PC-9 (cell line): ENCODE data around the gene IQSEC1.

ENCODE experiments used
- EZH2 ChIP-seq: fragments of 200-600 bp; sonication (generic); IDR thresholded peaks from 2 replicates; pipeline ENCODE4 v1.8.0; 2017; ENCODE audit warnings: antibody characterized with exemption, low read depth
- TF ChIP-seq, protein P1 (sequence below): fragments of 200-600 bp; sonication (generic); conservative IDR thresholded peaks from 2 replicates; pipeline ENCODE4 v1.6.1; 2017; ENCODE audit warnings: mixed run types, antibody characterized with exemption, mild to moderate bottlenecking, moderate library complexity

DNA sequence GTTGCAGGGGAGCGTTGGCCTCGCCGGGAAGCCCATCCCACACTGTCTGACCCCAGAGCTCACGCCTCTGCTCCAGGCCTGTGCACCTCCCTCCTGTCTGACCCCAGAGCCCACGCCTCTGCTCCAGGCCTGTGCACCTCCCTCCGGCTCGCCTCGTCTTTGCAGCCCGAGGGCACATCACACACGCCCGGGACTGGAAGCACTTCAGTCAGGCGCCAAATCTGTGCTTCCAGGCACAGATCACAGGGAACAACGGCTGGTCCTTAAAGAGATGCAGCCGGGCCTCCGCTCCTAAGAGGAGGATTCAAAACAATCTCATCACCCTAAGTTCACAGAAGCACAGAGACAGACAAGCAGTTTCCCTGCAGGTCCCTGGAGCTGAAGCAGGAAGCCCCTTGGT, 128.8 kb downstream of the IQSEC1 start:
- no peak for TF ChIP-seq EZH2
- TF ChIP-seq, protein P1, sequence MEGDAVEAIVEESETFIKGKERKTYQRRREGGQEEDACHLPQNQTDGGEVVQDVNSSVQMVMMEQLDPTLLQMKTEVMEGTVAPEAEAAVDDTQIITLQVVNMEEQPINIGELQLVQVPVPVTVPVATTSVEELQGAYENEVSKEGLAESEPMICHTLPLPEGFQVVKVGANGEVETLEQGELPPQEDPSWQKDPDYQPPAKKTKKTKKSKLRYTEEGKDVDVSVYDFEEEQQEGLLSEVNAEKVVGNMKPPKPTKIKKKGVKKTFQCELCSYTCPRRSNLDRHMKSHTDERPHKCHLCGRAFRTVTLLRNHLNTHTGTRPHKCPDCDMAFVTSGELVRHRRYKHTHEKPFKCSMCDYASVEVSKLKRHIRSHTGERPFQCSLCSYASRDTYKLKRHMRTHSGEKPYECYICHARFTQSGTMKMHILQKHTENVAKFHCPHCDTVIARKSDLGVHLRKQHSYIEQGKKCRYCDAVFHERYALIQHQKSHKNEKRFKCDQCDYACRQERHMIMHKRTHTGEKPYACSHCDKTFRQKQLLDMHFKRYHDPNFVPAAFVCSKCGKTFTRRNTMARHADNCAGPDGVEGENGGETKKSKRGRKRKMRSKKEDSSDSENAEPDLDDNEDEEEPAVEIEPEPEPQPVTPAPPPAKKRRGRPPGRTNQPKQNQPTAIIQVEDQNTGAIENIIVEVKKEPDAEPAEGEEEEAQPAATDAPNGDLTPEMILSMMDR, result no peak
